GM12801 (cell line): Measurements from ENCODE around the gene CDC37L1.

Experiments used
- TF ChIP-seq, protein P1 (sequence below): IDR thresholded peaks from one replicate; pipeline ENCODE4 v1.5.1; 2011; ENCODE audit warnings: control low read depth; ENCODE audit not compliant: insufficient read length; ENCODE audit errors: extremely low read depth

The CDC37L1 gene

DNA sequence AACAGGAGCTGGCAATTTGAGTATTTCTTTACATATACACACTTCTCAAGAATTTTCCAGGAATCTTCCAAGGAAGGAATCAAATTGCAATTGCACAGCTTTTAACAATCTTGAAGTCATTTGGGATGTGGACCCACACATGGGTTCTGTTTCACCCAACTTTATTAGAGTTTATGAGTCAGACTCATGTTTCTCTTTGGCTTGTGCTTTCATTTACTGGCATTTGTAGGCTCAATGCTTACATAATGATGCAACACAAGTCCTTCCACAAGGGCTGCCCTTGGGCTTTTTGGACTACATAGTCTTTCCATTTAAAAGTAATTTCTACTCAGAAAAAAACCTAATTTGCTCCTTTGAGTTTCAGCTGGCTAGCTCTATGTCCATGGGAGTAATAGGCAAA, 4.6 kb upstream of the CDC37L1 start:
- TF ChIP-seq, protein P1, sequence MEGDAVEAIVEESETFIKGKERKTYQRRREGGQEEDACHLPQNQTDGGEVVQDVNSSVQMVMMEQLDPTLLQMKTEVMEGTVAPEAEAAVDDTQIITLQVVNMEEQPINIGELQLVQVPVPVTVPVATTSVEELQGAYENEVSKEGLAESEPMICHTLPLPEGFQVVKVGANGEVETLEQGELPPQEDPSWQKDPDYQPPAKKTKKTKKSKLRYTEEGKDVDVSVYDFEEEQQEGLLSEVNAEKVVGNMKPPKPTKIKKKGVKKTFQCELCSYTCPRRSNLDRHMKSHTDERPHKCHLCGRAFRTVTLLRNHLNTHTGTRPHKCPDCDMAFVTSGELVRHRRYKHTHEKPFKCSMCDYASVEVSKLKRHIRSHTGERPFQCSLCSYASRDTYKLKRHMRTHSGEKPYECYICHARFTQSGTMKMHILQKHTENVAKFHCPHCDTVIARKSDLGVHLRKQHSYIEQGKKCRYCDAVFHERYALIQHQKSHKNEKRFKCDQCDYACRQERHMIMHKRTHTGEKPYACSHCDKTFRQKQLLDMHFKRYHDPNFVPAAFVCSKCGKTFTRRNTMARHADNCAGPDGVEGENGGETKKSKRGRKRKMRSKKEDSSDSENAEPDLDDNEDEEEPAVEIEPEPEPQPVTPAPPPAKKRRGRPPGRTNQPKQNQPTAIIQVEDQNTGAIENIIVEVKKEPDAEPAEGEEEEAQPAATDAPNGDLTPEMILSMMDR, result no peak

DNA sequence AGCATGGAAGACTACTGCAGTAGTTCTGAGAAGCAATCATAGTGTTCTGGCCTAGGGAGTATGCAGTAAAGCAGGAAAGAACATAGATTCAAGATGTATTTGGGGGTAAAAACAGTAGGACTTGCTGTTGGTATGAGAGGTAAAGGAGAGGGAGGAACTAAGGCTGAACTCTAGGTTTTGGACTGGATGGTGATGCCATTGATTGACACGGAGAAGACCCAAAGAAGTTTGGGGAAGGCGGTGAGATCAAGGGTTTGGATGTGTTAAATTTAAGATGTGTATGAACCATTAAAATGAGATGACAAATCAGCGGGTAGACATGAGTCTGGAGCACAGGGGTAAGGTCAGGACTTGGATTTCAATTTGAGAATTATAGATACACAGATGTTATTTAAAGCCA, 2.0 kb upstream of the CDC37L1 start:
- TF ChIP-seq, protein P1, result no peak

DNA sequence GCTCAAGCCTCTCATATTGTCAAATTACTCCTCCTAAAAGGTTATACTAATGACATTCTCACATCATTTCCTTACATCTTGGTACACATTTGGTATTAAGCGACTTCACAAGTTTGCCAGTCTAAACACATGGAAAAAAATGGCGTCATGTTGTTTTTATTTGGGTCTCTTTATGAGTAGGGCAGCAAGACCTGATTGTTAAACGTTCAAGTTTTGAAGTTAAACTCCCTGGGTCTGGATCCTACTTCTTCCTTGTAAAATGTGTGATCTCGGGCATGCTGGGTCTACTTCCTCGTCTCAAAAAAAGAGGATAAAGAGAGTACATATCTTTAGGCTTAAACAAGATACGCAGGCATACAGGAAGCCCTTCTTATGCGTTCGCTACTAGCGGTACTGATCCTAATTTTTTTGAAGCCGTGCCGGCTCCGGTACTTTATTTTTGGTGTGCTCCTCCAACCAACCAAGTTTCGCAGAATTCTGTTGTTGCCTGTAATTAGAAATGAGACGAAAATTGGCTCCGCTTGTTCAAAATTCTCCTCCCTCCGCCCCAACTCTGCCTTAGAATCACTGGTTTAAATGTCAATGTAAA, 596 bp upstream of the CDC37L1 start:
- TF ChIP-seq, protein P1, result no peak

DNA sequence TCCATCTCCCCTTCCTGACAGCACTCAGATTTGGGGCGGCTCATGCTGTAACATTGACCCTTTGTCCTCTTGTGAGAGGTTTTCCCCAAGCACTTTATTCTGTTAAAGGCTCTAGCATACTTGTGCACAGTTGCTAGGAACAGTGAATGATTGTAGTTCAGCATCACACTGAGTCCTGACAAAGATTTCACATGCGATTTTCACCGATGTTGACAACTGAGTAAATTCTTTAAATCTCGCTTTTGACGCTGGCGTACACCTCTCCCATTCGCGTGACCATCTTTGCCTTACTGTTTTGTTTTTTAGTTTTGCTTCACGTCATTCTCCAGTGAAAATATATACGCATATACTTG, 780 bp downstream of the CDC37L1 start:
- TF ChIP-seq, protein P1, result no peak

DNA sequence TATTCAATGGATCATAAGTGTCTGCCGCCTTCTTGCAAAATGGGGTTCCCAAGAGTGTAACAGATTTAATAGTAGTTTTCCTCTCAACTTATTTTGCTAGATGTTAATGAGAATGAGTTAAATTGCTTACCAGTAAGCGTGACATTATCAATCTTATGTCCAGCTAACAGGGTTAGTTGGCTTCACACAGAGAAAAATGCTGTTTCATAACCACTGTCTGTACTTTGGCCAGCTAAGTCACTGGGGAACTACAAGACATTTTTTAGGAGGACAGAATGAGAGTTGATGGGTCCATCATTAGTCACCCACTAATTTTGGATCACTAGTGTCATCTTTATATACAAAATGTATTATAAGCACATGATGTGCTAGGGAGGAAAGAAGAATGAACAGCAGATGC, 1.4 kb downstream of the CDC37L1 start:
- TF ChIP-seq, protein P1, result no peak

DNA sequence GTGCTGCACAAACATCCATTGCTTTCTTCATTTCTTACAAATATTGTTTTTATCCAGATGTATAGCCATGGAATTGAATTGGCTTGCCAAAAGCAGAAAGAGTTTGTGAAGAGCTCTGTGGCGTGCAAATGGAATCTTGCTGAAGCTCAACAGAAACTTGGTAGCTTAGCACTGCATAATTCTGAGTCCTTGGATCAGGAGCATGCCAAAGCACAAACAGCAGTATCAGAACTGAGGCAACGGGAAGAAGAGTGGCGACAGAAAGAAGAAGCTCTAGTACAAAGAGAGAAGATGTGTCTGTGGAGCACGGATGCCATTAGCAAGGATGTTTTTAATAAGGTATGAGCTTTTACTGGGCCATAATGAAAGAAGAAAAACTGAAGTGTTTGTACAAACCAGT, 5.5 kb downstream of the CDC37L1 start:
- TF ChIP-seq, protein P1, result no peak

DNA sequence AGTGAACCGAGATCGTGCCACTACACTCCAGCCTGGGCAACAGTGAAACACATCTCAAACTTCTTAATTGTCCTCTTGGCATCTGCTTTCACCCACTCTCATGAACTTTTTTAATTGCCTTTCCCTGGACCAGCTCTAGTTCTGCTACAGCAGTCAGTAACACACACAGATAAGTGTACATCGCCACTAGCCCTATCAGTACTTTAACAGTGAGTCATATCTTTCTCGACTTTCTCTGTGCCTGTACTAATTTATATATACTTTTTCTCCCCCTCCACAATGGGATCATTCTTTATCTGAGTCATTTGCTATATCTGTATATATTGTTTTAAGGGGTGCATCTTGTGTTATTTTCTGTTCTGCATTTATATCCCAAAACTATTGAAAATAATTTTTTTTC, 6.7 kb downstream of the CDC37L1 start:
- TF ChIP-seq, protein P1, result no peak
